ENCODE results near the gene EGFR.

GRCh38 chr7:54985426-54986330 lies 33.1 kb upstream of the EGFR start:
- no peak for TF ChIP-seq CTCF (IDR thresholded peaks at IDR 0.05)
- TF ChIP-seq POLR2A (IDR thresholded peaks at IDR 0.05): no peak

All from adrenal gland (tissue), 5 donors.